ENCODE measurements around the gene PLEKHG4B.
"Not testable (repeated sequence)": the region's sequence is repeated elsewhere in the genome, so short reads cannot be mapped to it uniquely, and the experiment has no call there.

The PLEKHG4B gene

GRCh38 chr5:163841-164240 is 71.9 kb downstream of the PLEKHG4B start:
- Histone ChIP-seq H3K4me2 (ENCODE audit: low read length) (no peak overlapping the region), H3K27me3 (ENCODE audit: control insufficient read depth, insufficient read depth, low read length) (peaks cover 18% of the 10 kb centered on the region), H3K9ac (ENCODE audit: low read depth, low read length) (no peak overlapping the region), H3K36me3 (ENCODE audit: insufficient read depth, low read length) (no peaks in the 10 kb centered on the region), H3K4me1 (ENCODE audit: control insufficient read depth, insufficient read depth, low read length) (peaks cover 32% of the 10 kb centered on the region), H3K9me3 (replicated peaks; ENCODE audit: low read length) (no peaks in the 10 kb centered on the region), H3K4me3 (ENCODE audit: low read length) (no peak overlapping the region)

GRCh38 chr5:164244-164643 is 72.3 kb downstream of the PLEKHG4B start:
- H3K9ac ChIP-seq (ENCODE audit: low read depth, low read length): no peak overlapping the region
- peaks cover 32% of the 10 kb centered on the region for H3K4me1 ChIP-seq (ENCODE audit: control insufficient read depth, insufficient read depth, low read length)
- peaks cover 18% of the 10 kb centered on the region for H3K27me3 ChIP-seq (ENCODE audit: control insufficient read depth, insufficient read depth, low read length)
- no peak overlapping the region for H3K4me2 ChIP-seq (ENCODE audit: low read length)
- H3K4me3 ChIP-seq (ENCODE audit: low read length): no peak overlapping the region
- H3K36me3 ChIP-seq (ENCODE audit: insufficient read depth, low read length): no peaks in the 10 kb centered on the region
- no peaks in the 10 kb centered on the region for H3K9me3 ChIP-seq (replicated peaks; ENCODE audit: low read length)

DNA sequence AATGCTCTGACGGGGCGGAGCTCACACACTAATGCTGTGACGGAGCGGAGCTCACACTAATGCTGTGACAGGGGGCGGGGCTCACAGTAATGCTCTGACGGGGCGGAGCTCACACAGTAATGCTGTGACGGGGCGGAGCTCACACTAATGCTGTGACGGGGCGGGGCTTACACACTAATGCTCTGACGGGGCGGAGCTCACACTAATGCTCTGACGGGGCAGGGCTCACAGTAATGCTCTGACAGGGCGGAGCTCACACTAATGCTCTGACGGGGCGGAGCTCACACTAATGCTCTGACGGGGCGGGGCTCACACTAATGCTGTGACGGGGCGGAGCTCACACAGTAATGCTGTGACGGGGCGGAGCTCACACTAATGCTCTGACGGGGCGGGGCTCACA is 72.8 kb downstream of the PLEKHG4B start:
- H3K27me3 ChIP-seq (ENCODE audit: control insufficient read depth, insufficient read depth, low read length): peaks cover 18% of the 10 kb centered on the region
- not testable (repeated sequence) for H3K9me3 ChIP-seq (replicated peaks; ENCODE audit: low read length); H3K36me3 ChIP-seq (ENCODE audit: insufficient read depth, low read length); H3K9ac ChIP-seq (ENCODE audit: low read depth, low read length); H3K4me2 ChIP-seq (ENCODE audit: low read length); H3K4me3 ChIP-seq (ENCODE audit: low read length)
- H3K4me1 ChIP-seq (ENCODE audit: control insufficient read depth, insufficient read depth, low read length): peaks cover 32% of the 10 kb centered on the region

DNA sequence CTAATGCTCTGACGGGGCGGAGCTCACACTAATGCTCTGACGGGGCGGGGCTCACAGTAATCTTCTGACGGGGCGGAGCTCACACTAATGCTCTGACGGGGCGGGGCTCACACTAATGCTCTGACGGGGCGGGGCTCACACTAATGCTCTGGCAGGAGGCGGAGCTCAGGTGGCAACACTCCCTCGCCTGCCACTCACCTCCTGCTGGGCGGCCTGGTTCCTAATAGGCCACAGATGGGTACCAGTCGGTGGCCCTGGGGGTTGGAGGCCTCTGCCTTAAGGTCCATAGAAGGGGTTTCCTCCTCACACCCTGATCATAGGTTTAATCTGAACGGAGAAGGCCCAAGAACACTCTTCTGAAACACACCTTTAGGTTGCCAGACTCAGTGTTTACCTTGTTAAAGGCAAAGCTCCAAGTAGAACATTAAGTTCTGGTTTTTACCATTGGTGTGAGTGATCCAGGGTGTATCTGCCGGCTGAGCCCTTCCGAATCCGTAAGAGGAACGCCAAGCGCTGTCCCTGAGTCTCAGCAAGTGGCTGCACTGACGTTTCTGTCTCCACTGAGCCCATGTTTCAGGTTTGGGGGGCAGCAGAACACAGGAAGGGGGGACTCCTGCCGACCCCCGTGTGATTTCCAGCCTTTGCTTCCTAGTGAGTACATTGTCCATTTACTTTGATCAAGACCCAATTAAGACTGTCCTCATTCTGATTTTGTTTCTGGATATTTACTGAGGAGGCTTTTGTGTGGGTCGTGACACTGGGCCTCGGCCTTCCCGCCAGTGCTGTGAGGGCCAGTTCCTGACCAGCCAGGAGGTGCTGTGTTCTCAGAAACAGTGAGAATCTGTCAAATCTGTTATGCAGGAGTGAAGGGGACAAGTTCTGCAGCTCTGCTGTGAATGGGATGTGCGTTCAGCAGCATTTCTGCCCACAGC is 74.7 kb downstream of the PLEKHG4B start:
- Histone ChIP-seq H3K4me2 (ENCODE audit: low read length) (no peak overlapping the region), H3K36me3 (ENCODE audit: insufficient read depth, low read length) (no peaks in the 10 kb centered on the region), H3K9ac (ENCODE audit: low read depth, low read length) (no peak overlapping the region), H3K27me3 (ENCODE audit: control insufficient read depth, insufficient read depth, low read length) (peaks cover 17% of the 10 kb centered on the region), H3K9me3 (replicated peaks; ENCODE audit: low read length) (no peaks in the 10 kb centered on the region), H3K4me1 (ENCODE audit: control insufficient read depth, insufficient read depth, low read length) (peaks cover 24% of the 10 kb centered on the region), H3K4me3 (ENCODE audit: low read length) (no peak overlapping the region)

GRCh38 chr5:167511-167910 is 75.5 kb downstream of the PLEKHG4B start:
- Histone ChIP-seq H3K4me1 (ENCODE audit: control insufficient read depth, insufficient read depth, low read length) (peaks cover 24% of the 10 kb centered on the region), H3K36me3 (ENCODE audit: insufficient read depth, low read length) (no peaks in the 10 kb centered on the region), H3K4me2 (ENCODE audit: low read length) (no peak overlapping the region), H3K9me3 (replicated peaks; ENCODE audit: low read length) (no peaks in the 10 kb centered on the region), H3K9ac (ENCODE audit: low read depth, low read length) (no peak overlapping the region), H3K27me3 (ENCODE audit: control insufficient read depth, insufficient read depth, low read length) (peaks cover 20% of the 10 kb centered on the region), H3K4me3 (ENCODE audit: low read length) (no peak overlapping the region)

- Histone ChIP-seq H3K27me3 (ENCODE audit: control insufficient read depth, insufficient read depth, low read length) (peaks cover 25% of the 10 kb centered on the region), H3K4me3 (ENCODE audit: low read length) (no peak overlapping the region), H3K4me1 (ENCODE audit: control insufficient read depth, insufficient read depth, low read length) (peaks cover 24% of the 10 kb centered on the region), H3K9ac (ENCODE audit: low read depth, low read length) (peak overlapping the region; percentile 25), H3K9me3 (replicated peaks; ENCODE audit: low read length) (no peaks in the 10 kb centered on the region), H3K36me3 (ENCODE audit: insufficient read depth, low read length) (no peaks in the 10 kb centered on the region), H3K4me2 (ENCODE audit: low read length) (peak overlapping the region; percentile 38)
These were observed 76.2 kb downstream of the PLEKHG4B start for GRCh38 chr5:167982-168660.

DNA sequence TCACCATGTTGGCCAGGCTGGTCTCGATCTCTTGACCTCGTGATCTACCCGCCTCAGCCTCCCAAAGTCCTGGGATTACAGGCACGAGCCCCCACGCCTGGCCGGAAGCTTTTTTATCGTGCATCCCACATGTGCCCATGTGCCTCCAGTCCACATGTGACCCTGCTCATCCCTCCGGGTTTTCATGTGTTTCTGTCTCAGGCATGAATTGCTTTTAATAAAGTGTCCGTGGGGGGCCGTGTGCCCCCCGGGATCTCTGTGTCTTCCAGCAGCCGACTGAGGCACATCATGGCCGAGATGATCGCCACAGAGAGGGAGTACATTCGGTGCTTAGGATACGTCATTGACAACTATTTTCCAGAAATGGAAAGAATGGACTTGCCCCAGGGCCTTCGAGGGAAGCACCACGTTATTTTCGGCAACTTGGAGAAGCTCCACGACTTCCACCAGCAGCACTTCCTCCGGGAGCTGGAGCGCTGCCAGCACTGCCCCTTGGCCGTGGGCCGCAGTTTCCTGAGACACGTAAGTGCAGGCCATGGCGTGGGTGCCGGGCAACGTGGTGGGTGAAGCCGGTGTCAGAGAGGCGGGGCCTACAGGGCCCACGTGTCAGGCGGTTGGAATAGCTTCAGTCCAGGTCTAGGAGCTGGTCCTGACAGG is 77.2 kb downstream of the PLEKHG4B start:
- Histone ChIP-seq H3K27me3 (ENCODE audit: control insufficient read depth, insufficient read depth, low read length) (peaks cover 32% of the 10 kb centered on the region), H3K9ac (ENCODE audit: low read depth, low read length) (no peak overlapping the region), H3K36me3 (ENCODE audit: insufficient read depth, low read length) (no peaks in the 10 kb centered on the region), H3K9me3 (replicated peaks; ENCODE audit: low read length) (no peaks in the 10 kb centered on the region), H3K4me2 (ENCODE audit: low read length) (no peak overlapping the region), H3K4me3 (ENCODE audit: low read length) (no peak overlapping the region), H3K4me1 (ENCODE audit: control insufficient read depth, insufficient read depth, low read length) (peaks cover 24% of the 10 kb centered on the region)

- peaks cover 33% of the 10 kb centered on the region for H3K27me3 ChIP-seq (ENCODE audit: control insufficient read depth, insufficient read depth, low read length)
- H3K9ac ChIP-seq (ENCODE audit: low read depth, low read length): no peak overlapping the region
- H3K4me3 ChIP-seq (ENCODE audit: low read length): no peak overlapping the region
- H3K9me3 ChIP-seq (replicated peaks; ENCODE audit: low read length): no peaks in the 10 kb centered on the region
- H3K36me3 ChIP-seq (ENCODE audit: insufficient read depth, low read length): no peaks in the 10 kb centered on the region
- H3K4me2 ChIP-seq (ENCODE audit: low read length): no peak overlapping the region
- peaks cover 24% of the 10 kb centered on the region for H3K4me1 ChIP-seq (ENCODE audit: control insufficient read depth, insufficient read depth, low read length)
These were observed 77.7 kb downstream of the PLEKHG4B start for GRCh38 chr5:169728-170094.

DNA sequence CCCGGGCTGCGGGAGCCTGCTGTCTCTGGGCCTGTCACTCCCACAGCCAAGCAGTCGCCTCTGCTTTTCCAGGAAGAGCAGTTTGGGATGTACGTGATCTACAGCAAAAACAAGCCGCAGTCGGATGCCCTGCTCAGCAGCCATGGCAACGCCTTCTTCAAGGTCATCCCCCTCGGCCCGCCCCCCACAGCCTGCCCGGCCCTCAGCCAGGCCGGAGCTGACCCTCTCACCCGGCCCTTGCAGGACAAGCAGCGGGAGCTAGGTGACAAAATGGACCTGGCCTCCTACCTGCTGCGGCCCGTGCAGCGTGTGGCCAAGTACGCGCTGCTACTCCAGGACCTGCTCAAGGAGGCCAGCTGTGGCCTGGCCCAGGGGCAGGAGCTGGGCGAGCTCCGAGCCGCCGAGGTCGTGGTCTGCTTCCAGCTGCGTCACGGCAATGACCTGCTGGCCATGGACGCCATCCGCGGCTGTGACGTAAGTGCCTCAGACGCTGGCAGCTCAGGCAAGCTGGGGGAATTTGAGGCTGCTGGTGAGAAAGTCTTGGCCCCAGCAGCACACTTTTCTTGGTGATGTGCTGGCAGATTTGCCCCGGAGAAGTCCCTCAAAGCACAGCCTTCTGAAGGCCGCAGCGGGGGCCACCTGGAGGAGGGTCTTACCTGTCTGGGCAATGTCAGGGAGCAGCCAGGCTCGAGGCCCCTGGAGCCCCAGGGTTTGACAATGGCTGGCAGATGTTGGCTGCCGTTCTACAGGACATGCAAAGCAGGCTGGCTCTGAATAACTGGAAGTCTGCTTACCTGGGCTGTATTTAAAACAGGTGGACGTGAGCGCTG is 79.2 kb downstream of the PLEKHG4B start:
- no peak overlapping the region for H3K9ac ChIP-seq (ENCODE audit: low read depth, low read length)
- no peaks in the 10 kb centered on the region for H3K36me3 ChIP-seq (ENCODE audit: insufficient read depth, low read length)
- peaks cover 24% of the 10 kb centered on the region for H3K4me1 ChIP-seq (ENCODE audit: control insufficient read depth, insufficient read depth, low read length)
- H3K27me3 ChIP-seq (ENCODE audit: control insufficient read depth, insufficient read depth, low read length): peaks cover 38% of the 10 kb centered on the region
- H3K4me2 ChIP-seq (ENCODE audit: low read length): no peak overlapping the region
- H3K9me3 ChIP-seq (replicated peaks; ENCODE audit: low read length): no peaks in the 10 kb centered on the region
- H3K4me3 ChIP-seq (ENCODE audit: low read length): no peak overlapping the region

DNA sequence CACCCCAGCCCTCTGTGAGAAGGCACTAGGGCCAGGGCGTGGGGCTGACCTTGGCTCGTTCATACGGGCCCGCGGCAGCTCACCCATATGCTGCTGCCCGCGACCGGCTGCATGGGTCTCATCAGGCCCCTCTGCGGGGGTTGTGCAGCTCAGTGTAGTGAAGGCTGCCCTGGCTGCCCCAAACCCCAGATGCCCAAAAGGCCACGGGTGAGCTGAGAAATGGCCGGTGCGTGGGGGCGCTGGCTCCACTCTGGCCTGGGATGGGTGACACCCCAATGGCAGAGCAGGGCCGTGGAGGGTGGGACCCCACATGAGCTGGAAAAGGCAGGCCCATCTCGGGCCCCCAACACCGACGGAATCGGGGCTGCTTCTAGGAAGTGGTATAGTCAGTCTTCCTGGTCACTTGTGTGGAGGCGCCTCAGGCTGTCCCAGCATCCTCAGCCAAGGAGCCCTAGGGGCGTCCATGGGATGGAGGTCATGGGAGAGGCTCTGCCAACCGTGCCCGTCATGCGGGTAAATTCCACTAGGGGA is 79.9 kb downstream of the PLEKHG4B start:
- peaks cover 24% of the 10 kb centered on the region for H3K4me1 ChIP-seq (ENCODE audit: control insufficient read depth, insufficient read depth, low read length)
- H3K4me2 ChIP-seq (ENCODE audit: low read length): no peak overlapping the region
- no peaks in the 10 kb centered on the region for H3K36me3 ChIP-seq (ENCODE audit: insufficient read depth, low read length)
- no peak overlapping the region for H3K4me3 ChIP-seq (ENCODE audit: low read length)
- no peaks in the 10 kb centered on the region for H3K9me3 ChIP-seq (replicated peaks; ENCODE audit: low read length)
- H3K27me3 ChIP-seq (ENCODE audit: control insufficient read depth, insufficient read depth, low read length): peaks cover 45% of the 10 kb centered on the region
- H3K9ac ChIP-seq (ENCODE audit: low read depth, low read length): no peak overlapping the region

DNA sequence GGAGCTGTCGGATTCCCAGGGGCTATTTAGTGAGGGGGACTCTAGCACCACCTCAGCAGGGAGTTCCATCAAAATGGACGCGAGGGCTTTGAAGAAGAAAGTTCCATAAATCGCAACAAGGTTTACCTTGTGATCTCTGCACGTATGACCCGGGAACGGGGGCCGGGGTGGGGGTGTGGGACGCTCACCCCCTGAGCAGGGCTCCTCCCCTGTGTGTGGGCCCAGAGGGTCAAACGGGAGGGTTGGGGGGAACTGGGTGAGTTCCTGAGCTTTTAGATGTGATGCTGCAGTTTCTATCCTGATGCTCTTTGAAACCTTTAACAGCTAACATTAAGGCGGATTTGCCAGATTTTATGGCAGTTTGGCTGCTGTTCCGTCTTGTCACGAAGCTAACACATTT is 80.5 kb downstream of the PLEKHG4B start:
- H3K4me1 ChIP-seq (ENCODE audit: control insufficient read depth, insufficient read depth, low read length): peaks cover 24% of the 10 kb centered on the region
- no peak overlapping the region for H3K9ac ChIP-seq (ENCODE audit: low read depth, low read length)
- no peaks in the 10 kb centered on the region for H3K9me3 ChIP-seq (replicated peaks; ENCODE audit: low read length)
- H3K27me3 ChIP-seq (ENCODE audit: control insufficient read depth, insufficient read depth, low read length): peaks cover 45% of the 10 kb centered on the region
- H3K4me2 ChIP-seq (ENCODE audit: low read length): no peak overlapping the region
- H3K36me3 ChIP-seq (ENCODE audit: insufficient read depth, low read length): no peaks in the 10 kb centered on the region
- H3K4me3 ChIP-seq (ENCODE audit: low read length): no peak overlapping the region
